Vagina (tissue), 2 donors: ENCODE data around the gene SULT1B1. TPM values are rescaled to one million over a fixed set of nuclear protein-coding genes. Genes with fewer than 3 reads are reported as not detected.

ENCODE experiments used
- DNase-seq, 2 donors: peaks; one replicate each; pipeline ENCODE4 v3.0.0-alpha.2; 2017; ENCODE audit errors: extremely low spot score in 2 of 2
- H3K27ac ChIP-seq: fragments of 200-600 bp; sonication (generic); one replicate; pipeline ENCODE4 v1.5.1; 2019
- H3K27me3 ChIP-seq: fragments of 200-600 bp; sonication (generic); one replicate; pipeline ENCODE4 v1.5.1; 2019
- H3K36me3 ChIP-seq, 2 donors: fragments of 200-600 bp; sonication (generic); one replicate each; pipeline ENCODE4 v1.5.1; 2017 to 2019
- H3K4me1 ChIP-seq: fragments of 200-600 bp; sonication (generic); one replicate; pipeline ENCODE4 v1.5.1; 2019
- H3K4me3 ChIP-seq, 2 donors: fragments of 200-600 bp; sonication (generic); 1 replicate in 1 of 2; 2 replicates in 1 of 2; pipeline ENCODE4 v1.5.1; 2016 to 2019
- H3K9me3 ChIP-seq: fragments of 200-600 bp; sonication (generic); one replicate; pipeline ENCODE4 v1.5.1; 2019
- POLR2A ChIP-seq, 2 donors: fragments of 450-650 bp; IDR thresholded peaks; one replicate each; pipeline ENCODE4 v1.6.1; 2017; ENCODE audit warnings: antibody characterized with exemption in 2 of 2, mild to moderate bottlenecking in 2 of 2, moderate library complexity in 2 of 2
- POLR2AphosphoS5 ChIP-seq, 2 donors: sonication (generic); formaldehyde crosslinking; IDR thresholded peaks; one replicate each; pipeline ENCODE4 v1.9.0; 2017; ENCODE audit warnings: antibody characterized with exemption in 2 of 2, mild to moderate bottlenecking in 2 of 2, low read depth in 1 of 2; ENCODE audit not compliant: insufficient read depth in 1 of 2
- intact Hi-C: fragments of 100-400 bp; cut with DNase I; formaldehyde crosslinking; loops from one replicate; pipeline ENCODE4 v1.15.1; 2023
- total RNA-seq: library from RNA; depleted of rRNA; stranded (reverse); fragments of >200 nt; gene quantifications from one replicate; pipeline ENCODE4 v1.2.3, GENCODE V29; 2016
- TF ChIP-seq, protein P1 (sequence below), 3 experiments: fragments of 450-650 bp in 2 of 3; fragments of 200-600 bp in 1 of 3; sonication (generic) in 1 of 3; IDR thresholded peaks; one replicate each; pipeline ENCODE4 v1.5.1; 2017 to 2019; ENCODE audit warnings: antibody characterized with exemption in 3 of 3, mild to moderate bottlenecking in 2 of 3, moderate library complexity in 2 of 3

SULT1B1 gene
- total RNA-seq, 1 donor from 2014 or later: 1.7 TPM

DNA sequence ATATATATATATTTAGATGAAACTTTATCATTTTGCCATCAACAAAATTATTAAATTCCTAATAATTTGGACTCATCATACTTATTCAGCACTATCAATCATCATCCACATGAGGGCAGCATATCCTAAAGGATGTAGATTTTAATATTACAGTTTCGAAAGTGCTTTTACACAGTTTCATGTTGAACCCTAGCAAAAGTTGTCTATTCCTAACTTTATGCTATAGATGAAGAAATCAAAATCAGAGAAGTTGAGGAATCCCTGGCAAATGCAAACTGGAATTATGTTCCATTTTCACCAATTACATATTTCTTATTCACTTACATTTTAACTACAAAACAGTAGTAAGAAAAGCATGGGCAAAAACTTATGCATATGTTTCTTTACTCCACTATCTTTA is 70.8 kb downstream of the SULT1B1 start:
- DNase-seq: no peak
- Histone ChIP-seq H3K9me3 (no peaks in the 10 kb centered on the region), H3K4me3 (no peak overlapping the region), H3K4me1 (no peaks in the 10 kb centered on the region), H3K36me3 (no peaks in the 10 kb centered on the region), H3K27me3 (no peaks in the 10 kb centered on the region), H3K27ac (no peak overlapping the region)
- intact Hi-C loops: no loop called here
- TF ChIP-seq POLR2AphosphoS5 (IDR thresholded peaks at IDR 0.05; ENCODE audit: insufficient read depth in 1 of 2, low read depth in 1 of 2) (peak in 1 of 2 donors; percentile 37), POLR2A (IDR thresholded peaks at IDR 0.05) (no peak)
- TF ChIP-seq, protein P1, sequence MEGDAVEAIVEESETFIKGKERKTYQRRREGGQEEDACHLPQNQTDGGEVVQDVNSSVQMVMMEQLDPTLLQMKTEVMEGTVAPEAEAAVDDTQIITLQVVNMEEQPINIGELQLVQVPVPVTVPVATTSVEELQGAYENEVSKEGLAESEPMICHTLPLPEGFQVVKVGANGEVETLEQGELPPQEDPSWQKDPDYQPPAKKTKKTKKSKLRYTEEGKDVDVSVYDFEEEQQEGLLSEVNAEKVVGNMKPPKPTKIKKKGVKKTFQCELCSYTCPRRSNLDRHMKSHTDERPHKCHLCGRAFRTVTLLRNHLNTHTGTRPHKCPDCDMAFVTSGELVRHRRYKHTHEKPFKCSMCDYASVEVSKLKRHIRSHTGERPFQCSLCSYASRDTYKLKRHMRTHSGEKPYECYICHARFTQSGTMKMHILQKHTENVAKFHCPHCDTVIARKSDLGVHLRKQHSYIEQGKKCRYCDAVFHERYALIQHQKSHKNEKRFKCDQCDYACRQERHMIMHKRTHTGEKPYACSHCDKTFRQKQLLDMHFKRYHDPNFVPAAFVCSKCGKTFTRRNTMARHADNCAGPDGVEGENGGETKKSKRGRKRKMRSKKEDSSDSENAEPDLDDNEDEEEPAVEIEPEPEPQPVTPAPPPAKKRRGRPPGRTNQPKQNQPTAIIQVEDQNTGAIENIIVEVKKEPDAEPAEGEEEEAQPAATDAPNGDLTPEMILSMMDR (IDR thresholded peaks at IDR 0.05): peak; percentile 22 to 56 (median 37)

DNA sequence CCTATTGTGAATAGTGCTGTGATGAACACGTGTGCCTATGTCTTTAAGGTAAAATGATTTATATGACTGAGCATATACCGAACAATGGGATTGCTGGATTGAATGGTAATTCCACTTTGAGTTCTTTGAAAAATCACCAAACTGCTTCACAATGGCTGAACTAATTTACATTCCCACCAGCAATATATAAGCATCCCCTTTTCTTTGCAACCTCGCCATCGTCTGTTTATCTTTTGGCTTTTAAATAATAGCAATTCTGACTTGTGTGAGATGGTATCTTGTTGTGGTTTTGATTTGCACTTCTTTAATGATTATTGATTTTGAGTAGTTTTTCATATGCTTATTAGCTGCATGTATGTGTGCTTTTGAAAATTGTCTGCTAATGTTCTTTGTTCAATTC is 75.6 kb downstream of the SULT1B1 start:
- H3K4me3 ChIP-seq: no peak overlapping the region
- H3K9me3 ChIP-seq: no peaks in the 10 kb centered on the region
- no peaks in the 10 kb centered on the region for H3K4me1 ChIP-seq
- TF ChIP-seq POLR2A (IDR thresholded peaks at IDR 0.05) (no peak), POLR2AphosphoS5 (IDR thresholded peaks at IDR 0.05; ENCODE audit: insufficient read depth in 1 of 2, low read depth in 1 of 2) (no peak)
- TF ChIP-seq, protein P1 (IDR thresholded peaks at IDR 0.05): no peak
- no peaks in the 10 kb centered on the region for H3K27me3 ChIP-seq
- intact Hi-C loops: no loop called here
- H3K27ac ChIP-seq: no peak overlapping the region
- DNase-seq: no peak
- H3K36me3 ChIP-seq: no peaks in the 10 kb centered on the region

Other genes starting within 250 kb of the SULT1B1 start
- gene UGT2A2, start 121.0 kb downstream of the SULT1B1 start, total RNA-seq: not detected
- gene UGT2A1, start 107.4 kb downstream of the SULT1B1 start, total RNA-seq: not detected
- 114 TPM for gene SULT1E1, start 99.5 kb upstream of the SULT1B1 start, total RNA-seq
- gene CSN1S1, start 170.4 kb upstream of the SULT1B1 start, total RNA-seq: not detected
- gene CSN2, start 205.1 kb upstream of the SULT1B1 start, total RNA-seq: not detected
- not detected for gene STATH, start 235.3 kb upstream of the SULT1B1 start, total RNA-seq